HG02970 (cell line): ENCODE measurements around the gene GARS1.

Experiments used
- ATAC-seq: cut with Tn5 transposase; IDR thresholded peaks from one replicate; pipeline ENCODE4 v1.9.1; 2021; ENCODE audit warnings: mild to moderate bottlenecking, moderate library complexity, moderate number of reproducible peaks; ENCODE audit not compliant: unreplicated experiment, low FRiP score

GARS1 gene

DNA sequence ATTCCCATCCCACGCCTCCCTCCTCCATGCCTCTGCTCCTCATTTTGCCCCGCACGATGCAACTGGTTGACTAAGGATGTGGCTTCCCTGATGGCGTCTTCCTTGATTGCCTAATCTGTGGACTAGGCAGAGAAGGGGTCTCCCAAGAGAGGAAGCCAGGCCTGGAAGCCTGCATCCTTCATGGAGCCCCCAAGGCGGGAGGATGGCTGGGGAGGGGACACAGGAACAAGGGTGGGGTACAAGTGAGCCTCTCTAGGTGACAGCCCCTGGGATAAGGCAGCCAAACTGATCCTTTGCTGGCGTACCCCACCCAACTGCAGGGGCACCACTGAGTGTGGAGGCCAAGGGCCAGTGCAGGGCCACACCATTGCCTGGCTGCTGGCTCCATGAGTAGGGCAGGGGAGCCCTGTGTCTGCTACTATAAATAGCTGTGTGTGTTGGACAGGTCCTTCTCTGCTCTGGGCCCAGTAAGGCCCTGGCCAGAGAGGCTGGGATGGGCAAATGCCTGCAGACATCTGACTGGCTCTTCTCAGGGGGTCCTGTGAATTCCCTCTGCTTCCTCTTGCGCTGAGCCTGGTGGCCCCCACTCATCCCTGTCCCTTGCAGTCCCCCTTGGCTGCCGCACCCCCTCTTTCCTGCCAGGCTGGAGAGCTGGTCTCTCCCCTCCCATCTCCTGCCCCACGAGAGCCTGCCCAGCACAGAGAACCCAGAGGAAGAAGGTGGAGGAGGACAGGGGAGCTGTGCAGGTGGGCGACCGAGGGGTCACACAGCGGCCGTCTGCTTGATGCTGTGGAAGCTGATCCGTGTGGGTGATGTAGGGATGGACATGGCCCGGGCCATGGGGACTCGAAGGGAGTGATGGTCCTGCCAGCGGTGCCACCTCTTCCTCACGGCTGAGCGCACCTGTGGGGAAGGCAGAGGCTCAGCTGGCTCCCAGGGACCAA lies 58.3 kb downstream of the GARS1 start:
- no peak for ATAC-seq

DNA sequence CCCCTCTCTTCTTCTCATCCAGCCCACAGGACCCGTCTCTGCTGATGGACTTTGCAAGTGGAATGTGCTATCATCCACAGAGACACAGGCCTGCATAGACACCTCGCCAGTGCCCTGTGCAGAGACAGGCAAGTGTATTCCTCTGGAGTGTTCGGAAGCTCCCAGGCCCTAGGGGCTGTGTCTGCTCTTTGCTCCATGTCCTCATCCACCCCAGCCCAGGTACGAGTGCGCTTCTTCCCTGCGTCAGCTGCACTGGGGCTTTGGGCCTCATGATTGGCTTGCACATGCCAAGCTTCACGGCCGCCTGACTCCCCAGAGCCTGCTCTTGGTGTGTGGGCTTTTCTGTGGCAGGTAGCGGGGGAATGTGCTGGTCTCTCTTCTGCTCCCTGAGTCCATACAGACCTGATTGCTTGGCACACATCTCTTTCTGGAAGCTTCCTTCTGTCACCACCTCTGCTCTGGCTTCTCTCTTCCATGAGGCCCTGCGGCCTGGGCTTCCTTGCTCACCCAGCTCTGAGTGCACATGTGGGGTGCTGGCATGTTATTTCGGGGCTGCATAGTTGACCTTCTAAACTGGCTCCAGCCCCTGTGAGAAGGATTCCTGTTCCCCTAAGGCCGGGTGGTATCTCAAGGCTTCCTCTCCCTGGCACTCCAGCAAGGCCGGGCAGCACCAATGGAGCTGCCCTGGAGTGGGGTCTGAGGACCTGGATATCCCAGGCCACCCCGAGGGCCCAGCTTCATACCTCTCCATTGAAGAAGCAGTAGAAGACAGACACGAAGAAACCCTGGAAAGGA lies 59.8 kb downstream of the GARS1 start:
- no peak for ATAC-seq

DNA sequence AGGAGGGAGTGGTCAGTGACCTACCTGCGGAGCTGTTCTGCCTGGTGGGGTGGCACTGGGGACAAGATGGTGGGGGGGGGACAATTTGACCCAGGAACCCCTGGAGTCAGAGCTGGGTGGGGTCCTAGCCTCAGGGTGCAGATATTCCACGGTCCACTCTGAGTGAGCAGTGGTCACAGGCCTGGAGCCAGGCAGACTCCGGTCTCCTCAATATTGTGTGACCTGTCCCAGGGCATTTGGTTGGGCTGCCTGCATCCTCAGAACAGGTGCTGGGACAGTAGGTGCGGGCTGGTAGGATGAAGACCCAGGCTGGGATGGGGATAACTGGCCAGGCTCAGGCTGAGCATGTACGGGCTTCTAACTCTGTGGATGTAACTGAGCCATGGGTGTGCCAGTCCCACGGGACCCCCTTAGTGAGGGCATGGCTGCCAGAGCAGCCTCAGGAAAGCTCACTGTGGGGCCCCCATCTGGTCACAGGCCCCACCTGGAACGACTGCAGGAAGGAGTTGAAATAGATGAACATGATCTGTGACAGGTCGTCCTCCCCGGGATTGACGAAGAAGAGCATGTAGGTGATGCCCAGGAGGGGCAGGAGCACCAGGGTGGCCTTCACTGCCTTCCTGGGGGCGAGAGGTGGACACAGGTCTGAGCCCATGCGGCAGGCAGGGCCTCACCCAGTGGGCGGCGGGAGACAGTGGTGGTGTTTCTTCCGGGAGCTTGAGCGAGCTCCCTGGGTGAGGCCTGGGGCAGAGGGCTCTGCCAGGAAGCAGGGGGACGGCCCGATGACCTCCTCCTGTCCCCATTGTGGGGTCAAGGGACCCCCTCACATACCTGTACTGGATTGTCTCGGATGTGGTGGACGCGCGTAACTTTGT lies 60.7 kb downstream of the GARS1 start:
- no peak for ATAC-seq

DNA sequence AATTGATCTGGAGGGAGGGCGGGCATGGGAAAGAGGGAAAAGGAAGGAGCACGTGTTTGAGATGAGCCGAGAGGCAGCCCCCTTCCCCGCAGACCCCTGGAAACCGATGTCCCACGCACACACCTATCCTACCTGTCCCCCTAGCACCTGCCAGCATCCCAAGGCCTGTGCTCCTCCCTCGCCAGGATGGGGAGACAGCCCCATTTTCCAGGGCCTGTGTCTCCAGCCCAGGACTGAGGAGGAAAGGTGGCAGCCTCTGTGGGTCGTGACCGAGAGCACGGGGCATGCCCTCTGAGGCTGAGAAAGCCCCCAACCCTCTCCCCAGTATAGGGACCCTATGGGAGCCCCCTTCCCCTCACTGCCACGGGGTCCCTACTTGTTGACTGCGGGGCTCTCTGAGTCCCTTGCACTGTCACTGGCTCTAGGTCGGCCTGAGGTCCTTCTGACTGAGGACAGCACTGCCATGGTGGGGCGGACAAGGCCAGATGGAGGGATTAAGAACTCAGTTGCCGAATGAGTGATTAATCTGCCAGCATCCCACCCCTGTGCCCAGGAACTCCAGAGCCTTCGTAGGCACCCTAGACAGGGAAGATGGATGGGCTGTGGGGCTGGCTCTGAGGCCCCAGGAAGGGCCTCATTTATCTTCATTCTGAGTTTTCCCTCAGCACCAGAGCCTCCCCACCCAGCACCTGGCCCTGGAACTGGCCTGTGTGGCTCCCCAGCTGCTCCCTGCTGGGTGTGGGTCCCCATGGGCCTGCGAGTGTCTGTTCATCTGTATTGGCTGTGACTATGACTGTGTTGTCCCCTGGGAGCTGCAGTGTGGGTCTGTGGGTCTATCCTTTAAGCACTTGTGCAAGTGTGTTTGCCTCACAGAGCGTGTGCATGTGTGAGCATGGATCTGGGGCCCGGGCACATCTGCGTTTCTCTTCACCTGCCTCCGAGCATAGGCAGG lies 61.6 kb downstream of the GARS1 start:
- no peak for ATAC-seq

DNA sequence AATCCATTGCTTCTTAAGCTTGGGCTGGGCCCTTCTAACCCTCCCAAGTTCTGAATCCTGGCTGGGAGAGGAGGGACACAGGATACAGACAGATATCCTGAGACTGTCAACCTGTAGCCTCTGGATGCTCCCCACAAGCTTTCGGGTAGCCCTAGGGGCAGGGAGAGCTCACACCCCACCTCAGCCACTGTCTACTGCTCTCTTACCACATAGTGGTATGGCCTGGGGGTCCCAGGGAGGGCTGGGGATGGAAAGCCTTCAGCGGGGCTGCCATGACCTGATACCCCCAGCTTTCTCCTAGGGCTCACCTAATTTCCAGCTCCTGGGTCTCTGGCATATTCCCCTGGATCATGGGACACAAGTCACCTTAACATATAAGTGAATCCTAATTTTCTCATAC lies 62.5 kb downstream of the GARS1 start:
- ATAC-seq: no peak

DNA sequence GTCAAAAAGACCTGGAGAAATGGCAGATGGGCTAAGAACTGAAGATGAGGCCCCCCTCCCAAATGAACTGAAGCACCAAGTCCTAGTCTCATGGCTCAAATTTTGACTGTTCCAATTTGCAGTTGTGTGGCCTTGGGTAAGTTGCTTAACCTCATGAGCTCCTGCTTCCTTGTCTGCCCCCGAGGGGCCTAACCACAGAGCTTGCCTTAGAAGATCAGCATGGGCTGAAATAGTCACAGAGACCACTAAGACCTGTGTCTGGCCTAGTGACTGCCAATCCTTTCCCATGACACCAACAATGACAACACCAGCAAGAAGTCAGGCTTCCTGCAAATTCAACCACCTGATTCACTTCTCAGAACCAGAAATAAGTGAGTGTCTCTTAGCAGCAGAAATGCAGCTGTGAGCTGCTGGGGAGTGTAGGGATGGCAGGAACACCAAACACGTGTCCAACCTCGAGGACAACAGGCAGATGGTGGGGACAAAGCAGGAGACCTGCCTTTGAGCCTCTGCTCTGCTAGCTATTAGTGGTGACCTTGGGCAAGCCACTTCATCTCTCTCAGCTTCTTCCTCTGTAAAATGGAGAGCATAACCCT lies 63.9 kb downstream of the GARS1 start:
- ATAC-seq: no peak

DNA sequence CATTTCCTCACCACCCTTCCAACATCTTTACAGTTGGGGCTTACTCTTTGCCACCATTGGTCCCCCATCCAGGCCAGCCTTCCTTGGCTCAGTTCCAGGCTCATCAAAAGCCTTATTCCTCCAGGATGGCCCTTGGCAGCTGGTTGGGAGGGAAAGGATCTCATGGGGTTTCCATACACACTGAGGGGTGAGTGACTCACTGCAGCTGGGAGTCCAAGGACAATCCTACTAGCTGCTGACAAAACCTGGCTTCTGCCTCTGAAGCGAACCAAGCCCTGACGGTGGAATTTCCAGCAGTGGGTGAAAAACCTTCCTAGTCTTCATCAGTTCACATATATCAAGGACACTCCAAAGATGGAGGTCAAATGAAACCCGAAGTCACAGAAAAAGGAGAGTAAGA lies 64.6 kb downstream of the GARS1 start:
- ATAC-seq: no peak

DNA sequence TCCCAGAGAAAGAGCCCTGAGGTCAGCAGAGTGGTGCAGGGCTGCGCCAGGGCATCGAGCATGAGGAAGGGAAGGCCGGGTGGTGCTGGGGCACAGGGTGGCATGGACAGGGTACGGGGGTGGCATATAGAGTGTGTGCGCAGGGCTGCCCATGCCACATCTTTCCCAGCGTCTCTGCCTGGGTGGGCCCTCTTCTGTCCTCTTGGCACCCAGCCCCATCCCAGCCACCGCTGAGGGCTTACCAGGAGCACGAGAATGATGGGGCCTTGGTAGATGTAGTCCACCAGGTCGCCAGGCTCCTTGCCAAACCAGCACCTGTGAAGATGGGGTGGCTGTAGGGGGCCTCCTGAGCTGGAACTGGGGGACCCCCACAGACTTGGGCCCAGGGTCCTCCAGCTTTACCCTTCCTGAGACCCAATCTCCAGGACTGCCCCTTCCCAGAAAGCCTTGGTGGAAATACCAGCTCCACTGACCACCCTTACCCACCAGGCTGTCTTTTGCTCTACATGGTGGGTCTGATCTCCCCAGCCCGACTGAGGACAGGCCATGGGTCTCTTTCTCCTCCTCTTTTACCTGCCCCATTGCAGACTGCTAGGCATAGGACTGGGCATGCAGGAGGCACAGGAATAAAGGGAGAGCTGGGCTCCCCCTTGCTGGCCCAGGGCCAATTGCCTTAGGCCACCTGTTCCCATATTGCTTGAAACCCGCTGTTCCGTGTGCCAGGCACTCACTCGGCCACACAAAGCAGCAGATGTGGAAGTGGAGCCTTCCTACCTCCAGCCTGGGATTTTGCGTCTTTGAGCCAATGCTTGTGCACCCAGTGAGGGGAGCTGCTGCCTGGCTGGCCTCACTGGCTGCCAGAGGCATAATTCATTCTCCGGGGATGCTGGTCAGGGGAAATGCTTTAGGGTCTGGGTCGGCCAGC lies 65.9 kb downstream of the GARS1 start:
- ATAC-seq: no peak

DNA sequence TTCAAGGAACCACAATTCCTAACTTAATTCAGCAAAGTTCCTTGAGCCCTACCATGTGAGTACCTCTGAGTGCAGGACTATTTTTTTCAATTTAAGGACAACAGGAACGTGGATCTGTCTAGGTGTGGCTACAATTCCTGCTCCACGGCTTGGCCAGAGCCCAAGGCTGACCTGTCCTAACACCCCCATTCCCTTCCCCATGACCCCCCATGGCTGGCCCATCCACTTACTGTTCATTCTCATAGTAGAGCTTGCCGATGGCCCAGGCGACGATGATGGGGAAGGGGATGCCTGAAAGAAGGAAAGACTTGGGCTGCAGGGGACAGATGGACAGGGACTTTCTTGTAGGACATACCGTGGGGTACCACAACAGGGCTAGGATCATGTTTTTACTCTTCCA lies 67.2 kb downstream of the GARS1 start:
- ATAC-seq: no peak

DNA sequence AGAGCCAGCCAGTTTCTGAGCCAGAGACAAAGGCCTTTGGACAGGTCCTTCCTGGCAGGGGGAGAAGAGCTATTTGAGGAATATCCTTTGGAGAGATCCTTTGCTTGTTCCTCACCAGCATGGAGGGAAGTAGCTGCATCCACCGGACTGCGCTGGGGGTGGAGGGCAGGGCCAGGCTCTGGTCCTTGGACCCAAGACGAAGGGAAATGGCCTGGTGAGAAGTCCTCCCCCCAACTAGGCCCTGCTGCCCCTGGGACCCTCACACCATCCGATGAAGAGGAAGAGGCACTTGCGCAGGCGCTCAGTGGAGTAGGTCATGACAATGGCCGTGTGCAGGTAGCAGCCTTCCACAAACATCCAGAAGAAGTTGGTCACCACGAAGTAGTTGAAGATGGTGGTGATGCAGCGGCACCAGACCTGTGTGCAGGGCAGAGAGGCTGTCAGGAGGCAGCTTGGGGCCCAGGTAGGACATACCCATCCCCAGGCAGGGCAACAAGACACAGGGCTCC lies 67.8 kb downstream of the GARS1 start:
- no peak for ATAC-seq

DNA sequence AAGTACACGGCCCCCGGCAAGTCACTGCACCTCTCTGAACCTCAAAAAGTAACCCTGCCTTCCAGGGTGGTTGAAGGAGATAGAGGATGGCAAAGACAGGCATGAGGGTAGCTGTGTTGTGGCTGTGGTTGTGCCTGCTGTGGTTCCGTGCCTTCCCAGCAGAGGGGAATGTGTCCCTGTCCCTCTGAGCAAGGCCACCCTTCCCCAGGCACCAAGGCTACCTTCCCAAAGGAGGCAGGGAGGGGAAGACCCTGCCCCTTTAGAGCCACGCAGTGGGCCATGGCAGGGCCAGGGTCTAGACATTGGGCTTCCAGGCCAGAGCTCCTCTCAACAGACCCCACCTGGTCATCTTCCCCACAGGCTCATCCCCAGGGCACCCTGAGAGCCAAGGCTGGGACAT lies 68.7 kb downstream of the GARS1 start:
- no peak for ATAC-seq

DNA sequence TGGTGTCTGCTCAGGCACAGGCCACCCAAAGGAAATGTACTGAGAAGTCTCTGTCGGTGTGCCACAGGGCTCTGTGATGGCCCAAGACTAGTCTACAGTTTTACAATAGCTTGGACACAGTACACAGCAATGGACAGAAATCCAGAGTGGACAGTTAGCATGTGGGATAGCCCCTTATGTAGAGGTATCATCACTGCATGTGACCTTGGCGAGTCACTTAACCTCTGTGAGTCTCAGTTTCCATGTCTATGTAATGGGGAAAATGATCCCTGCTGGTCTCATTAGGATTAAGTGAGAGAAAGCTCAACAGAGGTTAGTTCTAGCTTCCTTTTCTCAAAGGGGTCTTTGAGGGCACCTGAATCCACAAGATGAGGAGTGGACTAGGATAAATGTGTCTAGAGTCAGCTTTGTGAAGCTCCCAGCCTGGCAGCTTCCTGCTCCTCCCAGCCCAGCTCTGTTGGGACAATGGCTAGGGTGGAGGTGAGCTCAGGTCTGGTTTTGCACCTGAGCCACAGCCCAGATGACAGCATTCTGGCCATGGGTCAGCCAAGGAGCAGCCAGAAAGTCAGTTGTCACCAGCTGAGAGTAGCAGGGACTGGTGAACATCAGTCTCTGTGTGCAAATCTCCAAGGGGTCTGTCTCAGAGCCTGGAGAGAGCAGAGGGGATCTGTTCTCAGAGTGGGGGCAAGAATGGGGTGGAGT lies 69.7 kb downstream of the GARS1 start:
- ATAC-seq: no peak

DNA sequence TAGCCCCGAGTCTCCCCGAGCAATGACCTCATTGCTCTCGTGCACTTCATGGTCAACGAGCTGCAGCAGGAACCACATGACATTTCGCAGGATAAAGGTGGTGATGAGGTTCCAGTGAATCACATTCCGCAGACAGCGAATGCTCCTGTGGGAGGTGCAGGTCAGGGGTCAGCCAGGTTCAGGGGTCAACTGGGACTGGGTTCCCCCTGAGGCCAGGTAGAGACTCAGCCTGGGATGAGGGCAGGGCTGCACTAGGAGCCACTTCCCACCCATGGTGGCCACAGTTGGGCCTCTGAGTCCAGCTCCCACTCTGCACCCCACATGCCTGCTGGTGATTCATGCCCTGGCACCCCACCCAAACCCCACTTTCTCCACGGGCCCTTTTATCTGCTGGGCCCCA lies 70.4 kb downstream of the GARS1 start:
- ATAC-seq: no peak

DNA sequence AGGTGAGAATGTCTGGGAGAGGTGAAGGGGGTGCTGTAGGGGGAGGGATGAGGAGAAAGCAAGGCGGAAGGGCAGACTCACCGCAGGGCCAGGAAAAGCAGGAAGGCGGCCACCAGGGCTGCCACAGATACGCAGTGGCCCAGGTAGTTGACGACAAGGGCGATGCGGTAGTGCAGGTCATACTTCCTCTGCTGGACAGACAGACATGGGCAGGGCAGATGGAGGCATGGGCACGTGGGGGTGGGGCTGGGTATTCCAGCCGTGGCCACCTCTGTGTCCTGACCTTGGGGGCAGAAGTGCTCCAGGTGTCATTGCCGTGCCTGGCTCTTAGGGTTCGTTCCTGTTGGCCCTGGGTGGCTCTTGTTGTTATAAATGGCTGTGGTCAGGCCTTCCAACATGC lies 70.8 kb downstream of the GARS1 start:
- ATAC-seq: no peak

DNA sequence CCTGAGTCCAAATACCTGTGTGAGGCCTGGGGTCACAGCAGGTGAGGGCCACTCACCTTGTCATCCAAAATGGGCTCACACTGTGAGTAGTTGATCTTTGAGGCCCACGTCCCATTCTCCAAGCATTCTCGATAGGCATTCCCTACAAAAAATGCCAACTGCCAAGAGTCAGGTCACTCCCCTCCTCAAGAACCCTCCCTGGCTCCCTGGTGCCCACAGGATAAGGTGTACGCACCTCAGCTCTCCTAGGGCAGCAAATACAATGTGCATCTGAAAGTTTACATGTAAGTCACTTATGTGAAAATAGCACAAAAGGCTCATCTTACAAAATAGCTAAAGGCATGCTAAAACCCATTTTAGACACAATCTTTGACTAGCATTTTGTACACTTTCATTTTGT lies 72.5 kb downstream of the GARS1 start:
- no peak for ATAC-seq

DNA sequence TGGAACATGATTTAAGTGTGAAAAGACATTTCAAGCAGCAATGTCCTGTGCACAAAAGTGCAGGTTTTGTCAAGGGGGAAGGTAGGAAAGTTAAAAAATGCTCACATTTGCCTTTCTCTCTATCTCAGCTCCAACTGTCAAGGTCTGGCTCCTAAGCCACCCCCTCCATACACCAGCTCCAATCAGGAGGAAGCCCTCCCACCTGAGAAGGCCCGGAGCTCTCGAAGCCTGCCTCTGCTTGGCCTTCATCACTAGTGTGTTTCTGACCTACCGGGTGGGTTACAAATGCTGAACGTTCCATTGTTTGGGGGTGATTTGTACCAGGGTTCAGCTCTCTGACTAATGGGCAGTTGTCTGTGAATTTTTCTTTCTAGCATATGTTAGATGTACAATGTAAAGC lies 73.4 kb downstream of the GARS1 start:
- ATAC-seq: no peak

DNA sequence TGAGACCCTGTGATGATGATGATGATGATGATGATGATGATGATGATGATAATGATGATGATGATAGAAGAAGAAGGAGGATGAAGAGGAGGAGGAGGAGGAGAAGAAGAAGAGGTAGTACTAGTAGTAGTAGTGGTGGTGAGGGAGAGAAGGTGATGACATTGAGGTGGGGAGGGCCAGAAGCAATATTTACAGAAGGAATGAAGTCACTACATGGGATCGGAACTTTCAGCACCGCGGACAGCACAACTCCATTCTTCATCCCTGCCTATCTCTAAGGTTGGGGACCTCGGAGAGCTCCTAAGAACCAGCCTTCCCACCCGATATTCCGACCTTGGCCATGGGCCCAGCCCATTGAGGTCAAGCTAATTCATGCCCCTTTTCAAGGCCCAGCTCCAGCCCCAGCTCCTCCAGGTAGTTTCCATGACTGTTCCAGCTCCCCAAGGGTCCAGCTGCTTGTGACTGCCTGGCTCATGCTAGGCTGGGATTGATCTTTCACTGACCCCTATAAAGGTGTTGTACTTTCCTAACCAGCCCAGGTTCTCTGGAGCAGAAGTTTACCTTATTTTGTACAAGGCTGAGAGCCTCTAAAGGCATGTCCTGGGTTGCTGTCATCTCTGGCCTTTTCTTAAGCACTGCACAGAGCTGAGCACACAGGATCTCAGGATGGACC lies 77.3 kb downstream of the GARS1 start:
- ATAC-seq: no peak
